Sigmoid colon (tissue), 7 donors: Measurements from ENCODE around the gene CD302. TPM values are rescaled to one million over a fixed set of nuclear protein-coding genes. Genes with fewer than 3 reads are reported as not detected.

ENCODE experiments used
- DNase-seq: peaks from one replicate; pipeline ENCODE4 v3.0.0-alpha.2; 2019
- H3K27ac ChIP-seq, 4 donors: fragments of 200-600 bp; sonication (generic); one replicate each; pipeline ENCODE4 v1.5.1; 2016 to 2019; ENCODE audit warnings: mild to moderate bottlenecking in 1 of 4
- H3K27me3 ChIP-seq, 3 donors: fragments of 200-600 bp; sonication (generic); one replicate each; pipeline ENCODE4 v1.5.1; 2019; ENCODE audit warnings: mild to moderate bottlenecking in 1 of 3
- H3K36me3 ChIP-seq, 4 donors: fragments of 200-600 bp; sonication (generic); one replicate each; pipeline ENCODE4 v1.5.1; 2016 to 2019
- H3K4me1 ChIP-seq, 4 donors: fragments of 200-600 bp; sonication (generic); one replicate each; pipeline ENCODE4 v1.5.1; 2017 to 2019
- H3K4me3 ChIP-seq, 4 donors: fragments of 200-600 bp; sonication (generic); one replicate each; pipeline ENCODE4 v1.5.1; 2017 to 2019; ENCODE audit warnings: mild to moderate bottlenecking in 2 of 4, moderate library complexity in 1 of 4
- H3K9me3 ChIP-seq, 4 donors: fragments of 200-600 bp in 3 of 4; sonication (generic) in 3 of 4; one replicate each; pipeline versions ENCODE4 v1.5.1 to v1.6.1; 2013 to 2019
- CTCF ChIP-seq, 4 experiments: fragments of 450-650 bp in 3 of 4; fragments of 200-600 bp in 1 of 4; IDR thresholded peaks; one replicate each; pipeline ENCODE4 v1.5.1; 2016 to 2019; ENCODE audit warnings: antibody characterized with exemption in 4 of 4, mild to moderate bottlenecking in 3 of 4, moderate library complexity in 2 of 4
- EP300 ChIP-seq, 4 donors: sonication (generic); formaldehyde crosslinking; IDR thresholded peaks; one replicate each; pipeline ENCODE4 v1.6.1; 2017; ENCODE audit warnings: antibody characterized with exemption in 4 of 4
- POLR2A ChIP-seq, 2 donors: fragments of 450-650 bp; IDR thresholded peaks; one replicate each; pipeline ENCODE4 v1.6.1; 2016; ENCODE audit warnings: antibody characterized with exemption in 2 of 2, mild to moderate bottlenecking in 2 of 2, moderate library complexity in 2 of 2
- POLR2AphosphoS5 ChIP-seq, 4 donors: sonication (generic); formaldehyde crosslinking; IDR thresholded peaks; one replicate each; pipeline ENCODE4 v1.6.1; 2017; ENCODE audit warnings: antibody characterized with exemption in 4 of 4
- WGBS, 2 donors: extraction: QIAGEN DNeasy Blood & Tissue Kit; methylation state at CpG; one replicate each; pipeline ENCODE4 v1.1.7; 2013; 5-methylcytosine and 5-hydroxymethylcytosine counted together
- intact Hi-C: fragments of 100-400 bp; cut with DNase I; formaldehyde crosslinking; loops from one replicate; pipeline ENCODE4 v1.15.1; 2023
- polyA plus RNA-seq, 3 donors: library from polyadenylated mRNA; stranded (reverse); fragments of 200-250 nt; gene quantifications; one replicate each; pipeline ENCODE4 v1.2.3, GENCODE V29; 2013
- total RNA-seq, 4 donors: library from RNA; depleted of rRNA; stranded (reverse); fragments of >200 nt; gene quantifications; one replicate each; pipeline ENCODE4 v1.1.0, GENCODE V29; 2016
- donor health status: healthy with polysubstance abuse.
- donor health status: Bipolar disorder and iron deficiency.
- donor health status: healthy.

The CD302 gene, protein sequence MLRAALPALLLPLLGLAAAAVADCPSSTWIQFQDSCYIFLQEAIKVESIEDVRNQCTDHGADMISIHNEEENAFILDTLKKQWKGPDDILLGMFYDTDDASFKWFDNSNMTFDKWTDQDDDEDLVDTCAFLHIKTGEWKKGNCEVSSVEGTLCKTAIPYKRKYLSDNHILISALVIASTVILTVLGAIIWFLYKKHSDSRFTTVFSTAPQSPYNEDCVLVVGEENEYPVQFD
- total RNA-seq (10 to 100 TPM; 42.4 to 67.6 (median 53.6) TPM), polyA plus RNA-seq (10 to 100 TPM in 2 of 3 donors, 1 to 10 TPM in 1; 9.0 to 17.4 (median 10.3) TPM)

GRCh38 chr2:159797543-159798375 is at the start of gene CD302:
Gene CD302, minus strand, starts transcription at chr2:159798208. Its CDS starts 10 bp downstream, at chr2:159798198.
- 1% methylated on average over 82 of the region's 82 CpGs for WGBS, 2 donors
- Histone ChIP-seq H3K4me1 (peaks cover 0 to 20% (median 9%) of the 10 kb centered on the region in 4 donors), H3K36me3 (no peaks in the 10 kb centered on the region), H3K27me3 (no peaks in the 10 kb centered on the region), H3K4me3 (peak within 1 kb of the TSS; percentile 68 to 93 (median 76)), H3K9me3 (no peaks in the 10 kb centered on the region), H3K27ac (peak within 1 kb of the TSS; percentile 72 to 81 (median 78))
- intact Hi-C loops, result loop anchor here (5.0 kb wide), 2 partner anchors 85 to 185 kb away; partner anchors contain the start of gene MARCHF7
- DNase-seq, result peak; percentile 84
- TF ChIP-seq POLR2AphosphoS5 (IDR thresholded peaks at IDR 0.05) (peak in 2 of 4 donors; percentile 30 to 57), EP300 (IDR thresholded peaks at IDR 0.05) (no peak), CTCF (IDR thresholded peaks at IDR 0.05) (peak in 1 of 4 experiments; percentile 9), POLR2A (IDR thresholded peaks at IDR 0.05) (no peak)

- no peak overlapping the region for H3K27ac ChIP-seq
- no peaks in the 10 kb centered on the region for H3K36me3 ChIP-seq
- DNase-seq, result no peak
- H3K4me3 ChIP-seq, result no peak overlapping the region
- no peaks in the 10 kb centered on the region for H3K4me1 ChIP-seq
- intact Hi-C loops, result no loop called here
- H3K9me3 ChIP-seq, result no peaks in the 10 kb centered on the region
- H3K27me3 ChIP-seq, result no peaks in the 10 kb centered on the region
- TF ChIP-seq POLR2AphosphoS5 (IDR thresholded peaks at IDR 0.05) (no peak), EP300 (IDR thresholded peaks at IDR 0.05) (no peak), CTCF (IDR thresholded peaks at IDR 0.05) (no peak), POLR2A (IDR thresholded peaks at IDR 0.05) (no peak)
- 49 to 50% methylated on average over 2 of the region's 2 CpGs for WGBS, 2 donors
Observed at GRCh38 chr2:159846564-159846963, 48.6 kb upstream of the CD302 start.

DNA sequence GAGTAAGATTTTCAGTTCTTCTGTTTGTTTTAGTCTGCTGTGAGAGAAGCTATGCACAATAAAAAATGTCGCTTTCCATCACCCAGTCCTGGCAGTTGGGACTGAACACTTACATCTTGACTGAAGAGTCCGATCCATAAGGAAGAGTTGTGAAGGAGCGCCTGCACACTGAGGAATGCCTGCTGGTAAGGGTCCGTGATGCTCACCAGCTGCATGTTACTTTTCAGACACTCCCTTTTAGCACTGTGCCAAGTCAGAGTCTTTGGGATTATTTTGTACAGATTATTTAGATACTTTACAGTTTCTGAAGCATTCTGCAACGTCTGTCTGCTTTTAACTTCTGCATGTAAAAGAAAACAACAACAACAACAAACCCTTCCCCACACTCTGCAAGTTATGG is 42.6 kb upstream of the CD302 start:
- Histone ChIP-seq H3K36me3 (no peaks in the 10 kb centered on the region), H3K9me3 (no peaks in the 10 kb centered on the region), H3K27ac (no peak overlapping the region), H3K4me3 (no peak overlapping the region), H3K27me3 (no peaks in the 10 kb centered on the region), H3K4me1 (no peaks in the 10 kb centered on the region)
- no peak for DNase-seq
- TF ChIP-seq POLR2A (IDR thresholded peaks at IDR 0.05) (no peak), POLR2AphosphoS5 (IDR thresholded peaks at IDR 0.05) (no peak), EP300 (IDR thresholded peaks at IDR 0.05) (no peak), CTCF (IDR thresholded peaks at IDR 0.05) (no peak)
- 78 to 79% methylated on average over 5 of the region's 5 CpGs for WGBS, 2 donors
- intact Hi-C loops, result no loop called here

GRCh38 chr2:159832858-159833257 is 34.9 kb upstream of the CD302 start:
- DNase-seq, result no peak
- no peak overlapping the region for H3K27ac ChIP-seq
- no peaks in the 10 kb centered on the region for H3K4me1 ChIP-seq
- no peaks in the 10 kb centered on the region for H3K9me3 ChIP-seq
- H3K36me3 ChIP-seq, result no peaks in the 10 kb centered on the region
- intact Hi-C loops, result no loop called here
- H3K27me3 ChIP-seq, result no peaks in the 10 kb centered on the region
- no peak overlapping the region for H3K4me3 ChIP-seq
- TF ChIP-seq EP300 (IDR thresholded peaks at IDR 0.05) (no peak), POLR2AphosphoS5 (IDR thresholded peaks at IDR 0.05) (no peak), CTCF (IDR thresholded peaks at IDR 0.05) (no peak), POLR2A (IDR thresholded peaks at IDR 0.05) (no peak)
